IgD-negative memory B cell (primary cell): ENCODE measurements around the gene DMAP1. TPM values are rescaled to one million over a fixed set of nuclear protein-coding genes. Genes with fewer than 3 reads are reported as not detected.
"Not testable (repeated sequence)": the region's sequence is repeated elsewhere in the genome, so short reads cannot be mapped to it uniquely, and the experiment has no call there.

Experiments
- H3K27ac Mint-ChIP-seq, 3 donors: one replicate each; pipeline ENCODE4 v1.8.0; 2020 to 2022; ENCODE audit warnings: mild to moderate bottlenecking in 3 of 3, mixed read lengths in 3 of 3, moderate library complexity in 1 of 3
- H3K27me3 Mint-ChIP-seq: one replicate; pipeline ENCODE4 v1.8.0; 2021; ENCODE audit warnings: mixed read lengths
- H3K36me3 Mint-ChIP-seq: one replicate; pipeline ENCODE4 v1.8.0; 2020; ENCODE audit warnings: mild to moderate bottlenecking, mixed read lengths
- H3K4me1 Mint-ChIP-seq, 3 donors: one replicate each; pipeline ENCODE4 v1.8.0; 2020 to 2022; ENCODE audit warnings: mixed read lengths in 3 of 3, mild to moderate bottlenecking in 1 of 3
- H3K4me3 Mint-ChIP-seq, 4 donors: one replicate each; pipeline ENCODE4 v1.8.0; 2020 to 2022; ENCODE audit warnings: mild to moderate bottlenecking in 4 of 4, mixed read lengths in 4 of 4, moderate library complexity in 3 of 4
- H3K9me3 Mint-ChIP-seq, 3 donors: one replicate each; pipeline ENCODE4 v1.8.0; 2020 to 2021; ENCODE audit warnings: mixed read lengths in 3 of 3, mild to moderate bottlenecking in 1 of 3
- polyA plus RNA-seq: library from polyadenylated mRNA; unstranded; fragments of 300-500 nt; fragmentation: Illumina TruSeq; gene quantifications from one replicate; pipeline ENCODE4 v1.2.3, GENCODE V29; 2021

Gene DMAP1, protein sequence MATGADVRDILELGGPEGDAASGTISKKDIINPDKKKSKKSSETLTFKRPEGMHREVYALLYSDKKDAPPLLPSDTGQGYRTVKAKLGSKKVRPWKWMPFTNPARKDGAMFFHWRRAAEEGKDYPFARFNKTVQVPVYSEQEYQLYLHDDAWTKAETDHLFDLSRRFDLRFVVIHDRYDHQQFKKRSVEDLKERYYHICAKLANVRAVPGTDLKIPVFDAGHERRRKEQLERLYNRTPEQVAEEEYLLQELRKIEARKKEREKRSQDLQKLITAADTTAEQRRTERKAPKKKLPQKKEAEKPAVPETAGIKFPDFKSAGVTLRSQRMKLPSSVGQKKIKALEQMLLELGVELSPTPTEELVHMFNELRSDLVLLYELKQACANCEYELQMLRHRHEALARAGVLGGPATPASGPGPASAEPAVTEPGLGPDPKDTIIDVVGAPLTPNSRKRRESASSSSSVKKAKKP
- 36.0 TPM for polyA plus RNA-seq

DNA sequence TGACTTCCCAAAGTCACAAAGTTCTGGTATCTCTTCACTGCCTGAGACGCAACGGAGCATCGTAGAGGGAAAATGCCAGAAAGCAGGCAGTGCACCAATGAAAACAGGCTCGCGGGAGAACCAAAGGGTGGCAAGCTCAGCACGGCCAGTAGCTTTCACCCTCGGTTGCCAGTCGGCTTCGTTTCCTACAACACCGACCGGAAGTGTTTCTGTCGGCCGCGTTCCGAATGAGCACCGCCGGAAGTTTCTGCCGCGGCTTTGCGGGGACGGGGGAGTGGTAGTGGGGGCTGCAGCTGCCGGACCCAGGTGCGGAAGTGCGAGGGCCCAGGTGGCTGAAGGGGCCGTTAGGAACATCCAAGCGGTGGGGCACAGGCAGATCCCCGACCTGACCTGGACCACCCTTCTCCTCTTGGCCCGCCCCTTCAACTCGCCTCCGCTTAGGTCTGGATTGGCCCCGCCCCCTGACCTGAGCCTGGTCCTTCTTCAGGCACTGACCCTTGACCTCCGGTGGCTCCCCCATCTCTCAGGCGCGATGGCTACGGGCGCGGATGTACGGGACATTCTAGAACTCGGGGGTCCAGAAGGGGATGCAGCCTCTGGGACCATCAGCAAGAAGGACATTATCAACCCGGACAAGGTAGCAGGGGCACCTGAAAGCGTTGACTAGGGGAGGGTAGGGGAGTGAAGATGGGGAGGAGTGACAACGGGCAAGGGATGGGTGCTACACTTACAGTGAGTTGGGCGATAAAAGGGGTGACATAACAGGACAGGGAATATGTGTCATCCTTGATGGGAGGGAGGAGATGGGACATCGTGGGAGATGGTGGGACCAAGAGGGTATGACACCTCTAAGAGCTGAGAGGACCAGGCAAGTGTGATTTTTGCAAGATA, at the start of gene DMAP1:
Gene DMAP1, plus strand, starts transcription at position 250 of the 891 bp plus-strand sequence. Its CDS starts 283 bp downstream, at position 533.
- Mint-ChIP-seq H3K9me3 (no peaks in the 10 kb centered on the region), H3K4me1 (peaks cover 15 to 18% (median 16%) of the 10 kb centered on the region in 3 donors), H3K36me3 (no peaks in the 10 kb centered on the region), H3K4me3 (peak within 1 kb of the TSS; percentile 92 to 98 (median 96)), H3K27ac (peak within 1 kb of the TSS; percentile 89 to 98 (median 96)), H3K27me3 (no peaks in the 10 kb centered on the region)

DNA sequence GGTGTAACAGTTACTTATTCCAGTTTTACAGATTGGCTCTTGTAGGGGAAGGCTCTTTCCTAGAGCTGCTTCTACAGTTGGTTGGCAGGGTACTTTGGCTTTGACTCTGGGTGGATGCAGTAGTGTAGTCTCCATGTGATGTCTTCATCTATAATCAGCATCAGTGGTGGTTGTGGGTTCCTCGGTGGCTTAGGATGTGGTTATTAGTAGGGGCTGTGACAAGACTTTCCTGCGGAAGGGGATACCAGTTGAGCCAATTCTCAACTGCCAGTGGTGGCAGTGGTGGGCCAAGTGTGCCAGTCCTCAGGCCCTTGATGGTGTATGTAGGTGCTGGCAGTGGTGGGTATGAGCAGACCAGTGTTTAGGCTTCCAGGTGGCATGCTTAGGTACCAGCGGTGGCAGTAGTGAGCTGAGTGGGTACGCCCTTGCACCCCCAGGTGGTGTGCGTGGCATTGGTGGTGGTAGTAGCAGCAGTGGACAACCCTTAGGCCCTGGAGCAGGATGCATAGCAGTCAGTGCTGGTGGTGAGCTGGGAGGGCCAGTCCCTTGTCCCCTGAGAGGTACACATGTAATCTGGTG, 44.7 kb upstream of the DMAP1 start:
- no peak overlapping the region for H3K27ac Mint-ChIP-seq
- peaks cover 9% of the 10 kb centered on the region for H3K27me3 Mint-ChIP-seq
- H3K4me1 Mint-ChIP-seq, result no peaks in the 10 kb centered on the region
- H3K4me3 Mint-ChIP-seq, result no peak overlapping the region
- H3K9me3 Mint-ChIP-seq, result peaks cover 0 to 6% (median 4%) of the 10 kb centered on the region in 3 donors
- peaks cover 10% of the 10 kb centered on the region for H3K36me3 Mint-ChIP-seq

DNA sequence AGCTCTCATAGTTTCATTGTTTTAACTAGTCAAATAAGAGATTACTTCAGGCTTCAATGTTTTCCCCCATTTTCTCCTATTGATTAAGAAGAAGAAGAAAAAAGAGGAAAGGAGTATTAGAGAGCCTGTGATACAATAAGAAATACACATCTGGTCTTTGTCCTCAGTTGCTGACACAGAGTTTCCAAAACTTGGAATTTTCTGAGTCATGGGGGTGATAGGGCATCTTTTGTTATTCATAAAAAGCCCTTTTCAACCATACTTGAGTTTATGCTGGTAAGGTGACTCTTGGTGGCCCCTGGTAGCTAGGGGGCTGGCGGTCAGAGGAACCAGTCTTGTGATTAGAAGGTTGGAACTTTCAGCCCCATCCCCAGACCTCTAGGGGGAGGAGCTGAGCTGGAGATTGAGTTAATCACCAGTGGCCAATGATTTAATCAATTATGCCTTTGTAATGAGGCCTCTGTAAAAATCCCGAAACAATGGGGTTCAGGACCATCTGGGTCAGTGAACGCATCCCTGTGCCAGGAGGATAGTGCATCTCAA, 42.9 kb upstream of the DMAP1 start:
- H3K27me3 Mint-ChIP-seq, result peaks cover 8% of the 10 kb centered on the region
- H3K4me3 Mint-ChIP-seq, result no peak overlapping the region
- no peaks in the 10 kb centered on the region for H3K4me1 Mint-ChIP-seq
- no peak overlapping the region for H3K27ac Mint-ChIP-seq
- H3K9me3 Mint-ChIP-seq, result peaks cover 4 to 16% (median 14%) of the 10 kb centered on the region in 3 donors
- peaks cover 12% of the 10 kb centered on the region for H3K36me3 Mint-ChIP-seq

DNA sequence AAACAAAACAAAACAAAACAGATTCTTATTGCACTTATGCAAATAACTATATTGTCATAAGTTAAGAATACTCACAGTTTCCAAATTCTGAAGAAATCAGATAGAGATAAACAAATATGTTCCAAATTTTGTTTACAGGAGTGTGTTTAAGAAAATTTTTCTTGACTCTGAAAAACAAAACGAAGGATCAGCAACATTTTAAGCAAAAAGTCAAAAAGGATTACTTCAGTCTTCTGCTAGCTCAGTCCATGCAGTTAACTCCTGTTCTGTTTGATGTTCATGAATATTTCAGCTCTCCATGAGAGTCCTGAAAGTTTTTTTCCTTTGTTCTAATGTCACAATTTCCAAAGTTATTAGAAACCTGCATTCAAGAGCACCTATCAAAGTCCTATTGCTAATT, 38.6 kb upstream of the DMAP1 start:
- Mint-ChIP-seq H3K4me3 (no peak overlapping the region), H3K36me3 (peaks cover 6% of the 10 kb centered on the region)

DNA sequence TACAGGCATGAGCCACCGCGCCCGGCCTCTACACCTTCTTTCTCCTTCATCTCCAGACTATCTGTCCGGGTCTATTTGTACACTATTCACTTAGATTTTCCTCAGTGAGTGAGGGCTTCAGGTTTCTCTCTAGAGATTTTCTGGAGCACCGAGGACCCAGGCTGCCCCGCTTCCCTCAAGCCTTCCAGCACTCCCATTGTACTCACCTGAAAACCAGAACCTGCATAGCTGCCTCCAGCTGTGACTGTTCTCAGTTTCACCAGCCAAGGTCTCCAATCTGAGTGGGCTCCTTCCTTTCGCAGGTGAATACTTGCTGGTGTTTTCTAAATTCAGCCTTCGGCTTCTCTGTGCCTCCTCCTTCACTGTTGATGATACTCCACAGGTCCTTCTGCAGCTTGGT, 12.9 kb upstream of the DMAP1 start:
- H3K4me3 Mint-ChIP-seq, result no peak overlapping the region

More for the DNA sequence above, 38.6 kb upstream of the DMAP1 start:
- peaks cover 2% of the 10 kb centered on the region for H3K27me3 Mint-ChIP-seq
- H3K9me3 Mint-ChIP-seq, result peaks cover 4 to 10% (median 10%) of the 10 kb centered on the region in 3 donors
- H3K27ac Mint-ChIP-seq, result no peak overlapping the region
- H3K4me1 Mint-ChIP-seq, result no peaks in the 10 kb centered on the region

DNA sequence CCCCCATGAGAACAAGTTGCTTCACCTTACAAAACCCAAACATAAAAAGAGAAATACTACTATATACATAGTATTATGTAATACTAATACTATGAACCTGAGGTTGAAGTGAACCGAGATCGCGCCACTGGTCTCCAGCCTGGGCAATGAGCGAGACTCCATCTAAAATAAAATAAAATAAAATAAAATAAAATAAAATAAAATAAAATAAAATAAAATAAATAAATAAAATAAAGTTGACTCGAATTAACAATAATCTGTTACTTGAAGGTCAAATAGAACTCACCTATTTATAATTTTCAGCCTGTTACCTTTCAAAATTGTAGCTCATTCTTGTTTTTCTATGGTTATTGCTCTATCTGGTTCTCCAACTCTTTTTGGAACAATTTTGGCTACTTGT, 6.7 kb upstream of the DMAP1 start:
- H3K27ac Mint-ChIP-seq, result not testable (repeated sequence)

More for the DNA sequence above, 12.9 kb upstream of the DMAP1 start:
- H3K4me1 Mint-ChIP-seq, result no peaks in the 10 kb centered on the region
- H3K9me3 Mint-ChIP-seq, result no peaks in the 10 kb centered on the region
- H3K27ac Mint-ChIP-seq, result peak overlapping the region in 1 of 3 donors; percentile 47
- peaks cover 2% of the 10 kb centered on the region for H3K27me3 Mint-ChIP-seq
- H3K36me3 Mint-ChIP-seq, result peaks cover 2% of the 10 kb centered on the region

DNA sequence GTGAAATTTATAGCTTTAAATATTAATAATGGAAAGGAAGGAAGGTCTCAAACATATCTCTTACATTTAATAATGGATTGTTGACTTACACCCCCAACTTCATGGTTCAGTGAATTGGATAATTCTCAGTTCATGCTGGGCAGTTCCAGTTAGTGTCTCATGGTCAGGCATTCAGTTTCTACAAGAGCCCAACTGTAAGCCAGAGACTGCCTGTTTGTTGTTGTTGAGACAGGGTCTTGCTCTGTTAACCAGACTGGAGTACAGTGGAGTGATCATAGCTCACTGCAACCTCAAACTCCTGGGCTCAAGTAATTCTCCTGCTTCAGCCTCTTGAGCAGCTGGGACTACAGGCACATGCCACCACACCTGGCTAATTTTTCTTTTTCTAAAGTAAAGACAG, 5.0 kb upstream of the DMAP1 start:
- no peak overlapping the region for H3K4me3 Mint-ChIP-seq
- no peak overlapping the region for H3K27ac Mint-ChIP-seq
- peaks cover 2% of the 10 kb centered on the region for H3K27me3 Mint-ChIP-seq
- H3K4me1 Mint-ChIP-seq, result peaks cover 2 to 4% (median 4%) of the 10 kb centered on the region in 3 donors
- H3K36me3 Mint-ChIP-seq, result no peaks in the 10 kb centered on the region
- no peaks in the 10 kb centered on the region for H3K9me3 Mint-ChIP-seq

More for the DNA sequence above, 6.7 kb upstream of the DMAP1 start:
- not testable (repeated sequence) for H3K36me3 Mint-ChIP-seq, H3K27me3 Mint-ChIP-seq, H3K4me3 Mint-ChIP-seq, H3K4me1 Mint-ChIP-seq, H3K9me3 Mint-ChIP-seq

DNA sequence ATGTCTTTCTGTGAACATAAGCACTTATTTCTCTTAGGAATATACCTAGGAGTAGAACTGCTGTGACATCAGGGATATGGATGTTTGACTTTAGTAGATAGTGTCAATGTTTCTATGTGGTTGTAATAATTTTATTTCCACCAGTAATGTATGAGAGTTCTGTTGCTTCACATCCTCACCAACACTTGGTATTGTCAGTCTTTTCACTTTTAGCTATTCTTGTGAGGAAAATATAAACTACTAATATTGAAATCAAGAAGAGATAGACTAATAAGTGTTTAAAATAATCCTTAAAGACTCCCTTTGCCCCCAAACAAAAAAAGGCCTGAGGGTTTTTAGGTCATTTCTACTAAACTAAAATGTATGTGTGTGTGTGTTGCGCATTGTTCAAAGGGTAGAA, 2.7 kb upstream of the DMAP1 start:
- no peaks in the 10 kb centered on the region for H3K27me3 Mint-ChIP-seq
- H3K9me3 Mint-ChIP-seq, result no peaks in the 10 kb centered on the region
- no peaks in the 10 kb centered on the region for H3K36me3 Mint-ChIP-seq
- peaks cover 9 to 14% (median 13%) of the 10 kb centered on the region in 3 donors for H3K4me1 Mint-ChIP-seq
- peak overlapping the region in 1 of 4 donors; percentile 32 for H3K4me3 Mint-ChIP-seq
- no peak overlapping the region for H3K27ac Mint-ChIP-seq

DNA sequence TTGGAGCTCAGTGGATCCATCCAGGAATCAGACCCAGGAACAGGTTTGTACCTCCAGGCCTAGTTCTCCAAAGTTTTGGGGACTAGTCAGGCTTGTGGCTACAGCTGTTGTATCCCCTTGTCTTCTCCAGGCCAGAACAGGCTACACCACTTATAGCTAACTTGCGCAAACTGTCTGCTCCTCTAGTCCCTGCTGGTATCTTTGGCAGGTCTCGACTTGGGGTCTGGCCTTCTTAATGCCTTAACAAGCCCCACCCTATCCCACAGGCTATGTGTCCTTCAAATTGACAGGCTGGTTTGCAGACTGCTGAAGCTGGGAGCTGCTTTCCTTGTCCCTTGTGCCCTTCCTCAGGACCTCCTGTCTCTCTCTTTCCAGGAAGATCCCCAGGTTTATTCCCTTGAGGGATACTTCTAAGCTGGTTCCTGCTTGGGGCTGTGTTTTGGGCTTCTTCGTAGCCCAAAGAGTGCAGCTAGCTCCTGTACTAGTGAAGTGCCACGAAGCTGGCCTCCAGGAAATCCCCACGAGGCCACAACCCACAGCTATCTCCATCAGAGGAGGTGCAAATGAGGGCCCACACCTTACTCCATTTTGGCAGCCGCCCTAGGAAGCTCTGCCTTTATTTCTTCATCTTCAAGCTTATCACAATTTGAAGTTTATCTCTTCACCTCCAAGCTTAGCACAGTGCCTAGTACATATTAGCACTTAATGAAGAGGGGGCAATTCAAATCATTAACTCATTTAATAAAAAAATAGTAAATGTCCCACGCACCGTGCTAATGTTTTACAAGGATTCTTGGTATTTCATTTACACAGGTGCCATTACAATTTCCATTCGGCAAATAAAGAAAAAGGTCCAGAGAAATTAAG, 683 bp upstream of the DMAP1 start:
- H3K36me3 Mint-ChIP-seq, result no peaks in the 10 kb centered on the region
- no peaks in the 10 kb centered on the region for H3K27me3 Mint-ChIP-seq
- peak overlapping the region; percentile 92 to 98 (median 96) for H3K4me3 Mint-ChIP-seq
- peak overlapping the region; percentile 89 to 98 (median 96) for H3K27ac Mint-ChIP-seq
- peaks cover 13 to 18% (median 16%) of the 10 kb centered on the region in 3 donors for H3K4me1 Mint-ChIP-seq
- no peaks in the 10 kb centered on the region for H3K9me3 Mint-ChIP-seq

DNA sequence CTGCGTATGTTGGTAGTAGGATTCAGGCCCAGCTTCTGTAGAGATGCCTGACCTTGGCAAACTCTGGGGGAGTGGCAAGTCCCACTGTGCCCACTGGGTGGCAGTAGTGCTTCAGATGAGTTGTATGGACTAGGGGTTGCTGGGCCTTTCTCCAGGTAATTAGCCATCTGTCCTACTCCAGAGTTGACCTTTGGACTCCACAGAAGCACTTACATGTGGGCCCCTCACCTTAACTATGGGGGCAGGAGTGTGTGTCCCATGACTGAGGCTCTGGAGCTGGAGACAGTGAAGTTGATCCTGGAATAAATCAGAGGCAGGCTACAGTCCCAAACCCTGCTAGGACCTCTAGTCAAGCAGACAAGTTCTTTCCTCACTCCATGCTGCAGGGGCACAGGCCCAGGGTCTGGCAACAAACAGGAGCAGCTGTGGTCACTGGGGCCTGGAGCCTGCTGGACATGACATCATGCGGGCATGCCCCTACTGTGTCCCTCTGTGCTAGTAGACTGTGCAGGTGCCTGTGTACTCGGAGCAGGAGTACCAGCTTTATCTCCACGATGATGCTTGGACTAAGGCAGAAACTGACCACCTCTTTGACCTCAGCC, 4.6 kb downstream of the DMAP1 start:
- H3K27me3 Mint-ChIP-seq, result no peaks in the 10 kb centered on the region
- H3K9me3 Mint-ChIP-seq, result no peaks in the 10 kb centered on the region
- H3K36me3 Mint-ChIP-seq, result peaks cover 1% of the 10 kb centered on the region
- H3K27ac Mint-ChIP-seq, result peak overlapping the region in 1 of 3 donors; percentile 14
- H3K4me3 Mint-ChIP-seq, result peak overlapping the region in 3 of 4 donors; percentile 5 to 44 (median 30)
- H3K4me1 Mint-ChIP-seq, result peaks cover 15 to 20% (median 17%) of the 10 kb centered on the region in 3 donors

DNA sequence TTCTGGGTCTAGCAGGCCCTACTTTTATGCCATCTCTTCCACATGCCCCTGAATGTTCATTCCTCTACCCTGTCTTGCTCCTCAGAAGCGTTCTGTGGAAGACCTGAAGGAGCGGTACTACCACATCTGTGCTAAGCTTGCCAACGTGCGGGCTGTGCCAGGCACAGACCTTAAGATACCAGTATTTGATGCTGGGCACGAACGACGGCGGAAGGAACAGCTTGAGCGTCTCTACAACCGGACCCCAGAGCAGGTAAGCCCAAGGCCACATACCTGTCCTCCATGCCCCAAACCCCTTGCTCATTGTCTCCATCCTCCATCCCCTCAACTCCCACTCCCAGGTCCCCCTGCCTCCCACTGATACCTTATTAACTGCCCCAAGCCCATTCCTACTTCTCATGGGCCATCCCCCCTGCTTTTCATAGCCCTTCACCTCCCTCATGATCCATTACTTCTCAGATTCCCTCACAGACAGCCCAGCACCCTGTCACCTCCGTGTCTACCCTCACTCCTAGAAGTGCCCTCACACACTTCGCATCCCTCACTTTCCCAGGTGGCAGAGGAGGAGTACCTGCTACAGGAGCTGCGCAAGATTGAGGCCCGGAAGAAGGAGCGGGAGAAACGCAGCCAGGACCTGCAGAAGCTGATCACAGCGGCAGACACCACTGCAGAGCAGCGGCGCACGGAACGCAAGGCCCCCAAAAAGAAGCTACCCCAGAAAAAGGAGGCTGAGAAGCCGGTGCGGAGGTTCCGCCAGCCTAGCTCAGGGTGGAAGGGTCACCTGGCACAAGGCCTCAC, 5.4 kb downstream of the DMAP1 start:
- no peaks in the 10 kb centered on the region for H3K27me3 Mint-ChIP-seq
- no peaks in the 10 kb centered on the region for H3K9me3 Mint-ChIP-seq
- H3K36me3 Mint-ChIP-seq, result peaks cover 1% of the 10 kb centered on the region
- H3K27ac Mint-ChIP-seq, result no peak overlapping the region
- H3K4me3 Mint-ChIP-seq, result no peak overlapping the region
- peaks cover 11 to 21% (median 19%) of the 10 kb centered on the region in 3 donors for H3K4me1 Mint-ChIP-seq

DNA sequence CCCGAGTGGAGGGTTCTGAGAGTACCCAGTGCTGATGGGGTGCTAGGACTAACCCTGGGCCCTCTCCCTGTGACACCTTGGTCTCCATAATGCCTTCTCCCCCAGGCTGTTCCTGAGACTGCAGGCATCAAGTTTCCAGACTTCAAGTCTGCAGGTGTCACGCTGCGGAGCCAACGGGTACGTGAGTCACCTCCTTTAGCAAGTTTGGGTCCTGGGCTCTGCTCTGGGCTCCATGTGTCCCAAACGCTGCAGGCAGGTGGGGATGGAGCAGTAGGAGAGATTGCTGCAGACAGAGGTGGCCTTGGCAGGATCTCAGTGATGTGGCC, 6.0 kb downstream of the DMAP1 start:
- peaks cover 1% of the 10 kb centered on the region for H3K36me3 Mint-ChIP-seq
- H3K4me3 Mint-ChIP-seq, result no peak overlapping the region
- peaks cover 15 to 21% (median 19%) of the 10 kb centered on the region in 3 donors for H3K4me1 Mint-ChIP-seq
- no peaks in the 10 kb centered on the region for H3K27me3 Mint-ChIP-seq
- no peak overlapping the region for H3K27ac Mint-ChIP-seq
- H3K9me3 Mint-ChIP-seq, result no peaks in the 10 kb centered on the region
